HEK293T (cell line): ENCODE results near the gene ODAD3.
A peak's percentile ranks its signal among the peaks of the same experiment; 100 is the strongest.

Experiments used
- CTCF ChIA-PET: fragments of 350-600 bp; formaldehyde crosslinking; extraction: SDS; loops from one replicate; lab custom pipeline; 2021; ENCODE audit warnings: antibody characterized with exemption, inconsistent platforms; lab: Yijun Ruan, JAX
- POLR2A ChIA-PET: fragments of 350-600 bp; formaldehyde crosslinking; extraction: SDS; loops from one replicate; lab custom pipeline; 2020; ENCODE audit warnings: antibody characterized with exemption, inconsistent platforms; lab: Yijun Ruan, JAX
- DNase-seq: peaks from one replicate; pipeline ENCODE4 v3.0.0; 2012; ENCODE audit warnings: mixed read lengths; ENCODE audit errors: extremely low spot score
- ARNT ChIP-seq: fragments of 450-650 bp; IDR thresholded peaks from 2 replicates; pipeline ENCODE4 v1.6.1; 2017; ENCODE audit warnings: mild to moderate bottlenecking
- BHLHE40 ChIP-seq: fragments of 450-650 bp; IDR thresholded peaks from 2 replicates; pipeline ENCODE4 v1.6.1; 2016; ENCODE audit warnings: mild to moderate bottlenecking, moderate library complexity, borderline replicate concordance
- CTBP1 ChIP-seq: fragments of 450-650 bp; IDR thresholded peaks from 2 replicates; pipeline ENCODE4 v1.6.1; 2016; ENCODE audit warnings: borderline replicate concordance
- ELF4 ChIP-seq: fragments of 450-650 bp; IDR thresholded peaks from 2 replicates; pipeline ENCODE4 v1.6.1; 2017; ENCODE audit warnings: antibody characterized with exemption
- FOXA1 ChIP-seq: fragments of 450-650 bp; IDR thresholded peaks from 2 replicates; pipeline ENCODE4 v1.6.1; 2016; ENCODE audit warnings: mild to moderate bottlenecking
- FOXK2 ChIP-seq: fragments of 450-650 bp; IDR thresholded peaks from 2 replicates; pipeline ENCODE4 v1.6.1; 2016; ENCODE audit warnings: mild to moderate bottlenecking
- FOXM1 ChIP-seq: fragments of 450-650 bp; IDR thresholded peaks from 2 replicates; pipeline ENCODE4 v1.6.1; 2017; ENCODE audit warnings: mild to moderate bottlenecking, borderline replicate concordance
- HDGF ChIP-seq: fragments of 450-650 bp; IDR thresholded peaks from 2 replicates; pipeline ENCODE4 v1.6.1; 2017; ENCODE audit warnings: antibody characterized with exemption, borderline replicate concordance
- L3MBTL2 ChIP-seq: fragments of 450-650 bp; conservative IDR thresholded peaks from 2 replicates; pipeline ENCODE4 v1.6.1; 2016; ENCODE audit warnings: mild to moderate bottlenecking
- LEF1 ChIP-seq: fragments of 450-650 bp; IDR thresholded peaks from 2 replicates; pipeline ENCODE4 v1.6.1; 2017; ENCODE audit warnings: mild to moderate bottlenecking, borderline replicate concordance
- NFRKB ChIP-seq: fragments of 450-650 bp; IDR thresholded peaks from 2 replicates; pipeline ENCODE4 v1.6.1; 2016; ENCODE audit warnings: mild to moderate bottlenecking, moderate library complexity
- SP1 ChIP-seq: fragments of 450-650 bp; IDR thresholded peaks from 2 replicates; pipeline ENCODE4 v1.6.1; 2017
- SUZ12 ChIP-seq: fragments of 450-650 bp; IDR thresholded peaks from 2 replicates; pipeline ENCODE4 v1.6.1; 2016; ENCODE audit warnings: mild to moderate bottlenecking
- TARDBP ChIP-seq: fragments of 450-650 bp; IDR thresholded peaks from 2 replicates; pipeline ENCODE4 v1.6.1; 2016
- ZNF384 ChIP-seq: fragments of 450-650 bp; IDR thresholded peaks from 2 replicates; pipeline ENCODE4 v1.6.1; 2016
- TF ChIP-seq, protein P1 (sequence below): fragments of 450-650 bp; IDR thresholded peaks from 2 replicates; pipeline ENCODE4 v1.6.1; 2016

ODAD3 gene

DNA sequence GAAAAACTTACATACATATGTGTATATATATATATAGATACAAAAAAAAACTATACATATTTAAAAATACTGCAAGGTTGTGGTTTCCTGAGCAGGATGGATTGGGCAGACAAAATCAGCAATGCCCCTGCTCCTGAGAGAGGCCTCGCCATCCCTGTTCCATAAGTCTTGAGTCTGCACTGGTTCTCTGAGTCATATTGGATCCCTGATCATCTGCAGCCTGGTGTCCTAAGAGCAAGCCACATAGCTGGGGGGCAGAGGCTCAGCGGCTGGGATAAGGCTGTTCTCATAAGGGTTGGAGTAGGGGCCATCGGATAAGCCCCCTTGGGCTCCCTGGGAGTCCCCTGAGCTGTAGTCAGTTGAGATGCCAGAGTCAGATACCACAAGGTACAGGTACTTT, 57.2 kb downstream of the ODAD3 start:
- ChIA-PET POLR2A (interaction anchor here (1.6 to 1.7 kb wide), 2 partner anchors 33 to 38 kb away, joined by 3 to 5 read pairs; partner anchors contain the start of gene RAB3D), CTCF (interaction anchor here (0.5 to 2.3 kb wide), 10 partner anchors 10 to 249 kb away, joined by 3 to 13 read pairs (median 4); partner anchors contain the start of genes ODAD3 and PRKCSH)
- no peak for TF ChIP-seq ARNT
- TF ChIP-seq HDGF, result no peak
- no peak for TF ChIP-seq FOXK2
- no peak for TF ChIP-seq CTBP1
- no peak for TF ChIP-seq BHLHE40
- TF ChIP-seq SP1, result no peak
- TF ChIP-seq LEF1, result no peak
- TF ChIP-seq FOXA1, result no peak
- TF ChIP-seq FOXM1, result no peak
- TF ChIP-seq SUZ12, result no peak
- no peak for TF ChIP-seq TARDBP
- TF ChIP-seq, protein P1, sequence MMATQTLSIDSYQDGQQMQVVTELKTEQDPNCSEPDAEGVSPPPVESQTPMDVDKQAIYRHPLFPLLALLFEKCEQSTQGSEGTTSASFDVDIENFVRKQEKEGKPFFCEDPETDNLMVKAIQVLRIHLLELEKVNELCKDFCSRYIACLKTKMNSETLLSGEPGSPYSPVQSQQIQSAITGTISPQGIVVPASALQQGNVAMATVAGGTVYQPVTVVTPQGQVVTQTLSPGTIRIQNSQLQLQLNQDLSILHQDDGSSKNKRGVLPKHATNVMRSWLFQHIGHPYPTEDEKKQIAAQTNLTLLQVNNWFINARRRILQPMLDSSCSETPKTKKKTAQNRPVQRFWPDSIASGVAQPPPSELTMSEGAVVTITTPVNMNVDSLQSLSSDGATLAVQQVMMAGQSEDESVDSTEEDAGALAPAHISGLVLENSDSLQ, result no peak
- TF ChIP-seq ZNF384, result no peak
- TF ChIP-seq L3MBTL2, result no peak
- TF ChIP-seq ELF4, result no peak
- no peak for TF ChIP-seq NFRKB
- DNase-seq, result no peak

DNA sequence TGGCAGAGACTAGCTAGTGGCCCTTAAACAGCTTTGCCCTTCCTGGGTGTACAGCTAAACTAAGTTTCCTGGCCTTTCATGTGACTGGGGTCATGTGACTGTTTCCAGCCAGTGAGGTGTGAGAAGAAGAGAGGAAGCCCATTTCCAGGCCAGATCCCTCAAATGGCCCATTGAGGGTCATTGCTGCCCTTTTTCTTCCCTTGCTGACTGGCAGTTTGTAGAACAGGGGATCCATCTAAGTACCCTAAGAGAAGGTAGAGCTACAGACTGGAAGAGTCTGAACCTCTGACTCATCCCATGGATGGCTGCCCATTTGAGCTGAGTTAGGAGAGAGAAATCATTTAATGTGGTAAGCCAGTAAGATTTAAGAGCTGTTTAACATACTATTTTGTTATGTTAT, 57.7 kb downstream of the ODAD3 start:
- no peak for DNase-seq
- TF ChIP-seq SP1, result no peak
- TF ChIP-seq TARDBP, result no peak
- no peak for TF ChIP-seq BHLHE40
- TF ChIP-seq ZNF384, result no peak
- no peak for TF ChIP-seq FOXK2
- no peak for TF ChIP-seq FOXA1
- no peak for TF ChIP-seq ARNT
- TF ChIP-seq ELF4, result no peak
- no peak for TF ChIP-seq SUZ12
- TF ChIP-seq HDGF, result no peak
- no peak for TF ChIP-seq FOXM1
- no peak for TF ChIP-seq LEF1
- no peak for TF ChIP-seq L3MBTL2
- TF ChIP-seq, protein P1, result no peak
- TF ChIP-seq NFRKB, result no peak
- TF ChIP-seq CTBP1, result no peak
- ChIA-PET POLR2A (interaction anchor here (1.0 to 1.7 kb wide), 4 partner anchors 16 to 72 kb away, joined by 3 to 5 read pairs (median 4); partner anchors contain the start of gene RAB3D), CTCF (interaction anchor here (0.5 to 2.3 kb wide), 9 partner anchors 19 to 249 kb away, joined by 3 to 13 read pairs (median 4); partner anchors contain the start of genes ODAD3 and PRKCSH)

DNA sequence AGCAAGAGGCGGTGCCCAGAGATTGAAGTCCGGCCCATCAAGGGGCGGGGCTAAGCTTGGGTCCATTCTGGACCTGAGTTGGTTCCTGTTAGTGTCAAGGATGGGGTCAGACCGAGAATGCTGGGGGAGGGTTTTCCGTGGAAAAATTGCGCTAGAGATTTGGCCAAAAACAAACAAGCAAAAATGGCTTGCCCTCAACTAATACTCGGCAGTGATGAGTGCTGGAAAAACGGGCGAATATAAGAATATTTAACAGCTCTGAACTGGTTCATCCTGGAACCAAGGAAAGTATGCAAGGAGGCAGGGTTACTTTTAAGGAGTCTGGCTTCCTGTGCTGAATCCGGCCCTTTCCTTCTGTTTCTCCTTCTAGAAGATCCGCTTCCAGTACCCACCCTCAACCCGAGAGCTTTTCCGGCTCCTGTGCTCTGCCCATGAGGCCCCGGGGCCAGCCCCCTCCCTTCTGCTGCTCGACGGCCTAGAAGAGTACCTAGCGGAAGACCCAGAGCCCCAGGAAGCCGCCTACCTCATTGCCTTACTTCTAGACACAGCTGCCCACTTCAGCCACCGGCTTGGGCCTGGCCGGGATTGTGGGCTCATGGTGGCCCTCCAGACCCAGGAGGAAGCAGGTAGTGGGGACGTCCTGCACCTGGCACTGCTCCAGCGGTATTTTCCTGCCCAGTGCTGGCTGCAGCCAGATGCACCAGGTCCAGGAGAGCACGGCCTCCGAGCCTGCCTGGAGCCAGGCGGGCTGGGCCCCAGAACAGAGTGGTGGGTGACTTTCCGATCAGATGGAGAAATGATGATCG, 59.6 kb downstream of the ODAD3 start:
- ChIA-PET CTCF (interaction anchor here (0.6 to 1.4 kb wide), 4 partner anchors 8 to 102 kb away, joined by 3 to 8 read pairs (median 6); no protein-coding TSS in a partner anchor), POLR2A (interaction anchor here (0.7 to 2.5 kb wide), 32 partner anchors 8 to 184 kb away, joined by 3 to 24 read pairs (median 4); partner anchors contain the start of genes CCDC159, ECSIT, ELOF1 and EPOR)
- DNase-seq, result peak; percentile 27
- TF ChIP-seq BHLHE40 (no peak), NFRKB (no peak), SP1 (no peak)

DNA sequence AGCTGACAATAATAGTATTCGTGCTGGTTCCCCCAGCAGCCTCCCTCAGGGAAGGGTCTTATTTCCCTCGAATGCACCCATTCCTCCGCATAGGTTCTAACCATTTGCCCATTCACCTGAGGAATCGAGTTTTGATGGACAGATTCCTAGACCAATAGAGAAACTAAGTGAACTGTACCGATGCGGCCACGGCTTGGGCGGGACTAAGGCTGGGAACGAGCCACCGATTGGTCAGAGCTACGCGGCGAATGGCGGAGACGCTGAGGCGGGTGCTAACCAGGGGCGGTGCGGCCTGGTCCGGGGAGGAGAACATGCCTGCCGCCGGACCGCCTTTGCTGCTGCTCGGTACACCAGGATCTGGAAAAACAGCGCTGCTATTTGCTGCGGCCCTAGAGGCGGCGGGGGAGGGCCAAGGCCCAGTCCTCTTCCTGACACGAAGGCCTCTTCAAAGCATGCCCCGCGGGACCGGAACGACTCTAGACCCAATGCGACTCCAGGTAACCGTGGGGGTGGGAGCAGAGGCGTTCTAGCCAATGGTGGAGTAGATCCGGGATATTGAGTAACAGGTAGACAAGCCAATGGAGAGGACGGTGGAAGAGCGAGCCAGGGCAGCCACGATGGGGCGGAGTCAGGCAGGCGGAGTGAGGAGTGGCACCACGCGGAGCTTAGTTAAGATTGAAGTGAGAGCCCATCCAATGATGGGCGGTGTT, 60.3 kb downstream of the ODAD3 start, which contains the start of gene SWSAP1:
Gene SWSAP1, plus strand, starts transcription at position 234 of the 710 bp plus-strand sequence. Its CDS starts 15 bp downstream, at position 249.
- TF ChIP-seq BHLHE40, result no peak
- peak; percentile 76 for TF ChIP-seq L3MBTL2
- no peak for TF ChIP-seq FOXA1
- no peak for TF ChIP-seq ZNF384
- TF ChIP-seq, protein P1, result peak; percentile 99
- TF ChIP-seq ELF4, result peak; percentile 65
- no peak for TF ChIP-seq FOXK2
- CTCF ChIA-PET, result interaction anchor here (0.6 to 1.4 kb wide), 5 partner anchors 9 to 188 kb away, joined by 3 to 8 read pairs (median 4); no protein-coding TSS in a partner anchor
- peak; percentile 94 for DNase-seq
- POLR2A ChIA-PET, result interaction anchor here (0.7 to 2.5 kb wide), 34 partner anchors 9 to 184 kb away, joined by 3 to 24 read pairs (median 4); partner anchors contain the start of genes CCDC159, ECSIT, ELOF1 and EPOR

DNA sequence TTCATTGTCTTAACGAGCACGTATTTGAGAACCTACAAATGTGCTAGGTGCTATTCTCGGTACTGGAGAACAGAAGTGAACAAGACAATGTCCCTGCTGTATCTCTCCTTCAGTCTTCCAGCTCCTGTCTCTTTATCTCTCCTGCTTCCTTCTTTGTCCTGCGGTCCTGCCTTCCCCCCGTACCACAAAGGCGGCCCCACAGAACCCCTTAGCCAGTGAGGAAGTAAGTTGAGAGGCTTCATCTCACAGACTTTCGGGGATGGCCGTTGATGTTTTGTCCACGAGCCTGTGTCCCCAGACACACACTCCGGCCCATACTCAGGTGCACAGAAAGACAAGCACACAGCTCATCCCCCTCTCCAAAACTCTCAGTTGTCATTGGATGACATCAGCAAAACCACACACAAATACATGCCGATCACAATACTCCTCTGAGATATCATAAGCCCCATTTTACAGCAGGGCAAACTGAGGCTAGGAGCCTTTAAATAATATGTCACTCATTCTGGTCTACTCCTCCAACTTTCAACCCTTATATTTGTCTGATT, 61.0 kb downstream of the ODAD3 start:
- DNase-seq, result no peak
- POLR2A ChIA-PET, result interaction anchor here (0.7 to 2.5 kb wide), 20 partner anchors 10 to 166 kb away, joined by 3 to 24 read pairs (median 6); partner anchors contain the start of genes CCDC159, EPOR, ODAD3 and PRKCSH
- CTCF ChIA-PET, result interaction anchor here (0.6 to 1.4 kb wide), 3 partner anchors 9 to 189 kb away, joined by 3 to 8 read pairs (median 7); no protein-coding TSS in a partner anchor
- TF ChIP-seq FOXK2 (no peak), BHLHE40 (no peak), TARDBP (no peak), CTBP1 (no peak), SP1 (no peak), FOXM1 (no peak), L3MBTL2 (no peak), ARNT (no peak), SUZ12 (no peak), ZNF384 (no peak), NFRKB (no peak), LEF1 (no peak), FOXA1 (no peak), ELF4 (no peak), HDGF (no peak)
- TF ChIP-seq, protein P1, result no peak
